Upper lobe of right lung (tissue), 1 donor: Measurements from ENCODE around the gene CYSLTR1. TPM values are rescaled to one million over a fixed set of nuclear protein-coding genes. Genes with fewer than 3 reads are reported as not detected.

ENCODE experiments used
- ATAC-seq: fragments of 200-7000 bp; cut with Tn5 transposase; one replicate; pipeline ENCODE4 v1.9.1; 2020; ENCODE audit warnings: mild to moderate bottlenecking, moderate library complexity
- DNase-seq: peaks from one replicate; pipeline ENCODE4 v3.0.0-alpha.2; 2020
- H3K27ac ChIP-seq: fragments of 200-600 bp; one replicate; pipeline ENCODE4 v1.8.0; 2022
- H3K27me3 ChIP-seq: fragments of 200-600 bp; one replicate; pipeline ENCODE4 v1.8.0; 2022; ENCODE audit warnings: mild to moderate bottlenecking
- H3K36me3 ChIP-seq: fragments of 200-600 bp; one replicate; pipeline ENCODE4 v1.8.0; 2022
- H3K4me1 ChIP-seq: fragments of 200-600 bp; one replicate; pipeline ENCODE4 v1.8.0; 2022
- H3K4me3 ChIP-seq: fragments of 200-600 bp; one replicate; pipeline ENCODE4 v1.8.0; 2022; ENCODE audit warnings: mild to moderate bottlenecking
- H3K9me3 ChIP-seq: fragments of 200-600 bp; one replicate; pipeline ENCODE4 v1.8.0; 2022
- CTCF ChIP-seq: fragments of 200-600 bp; IDR thresholded peaks from one replicate; pipeline ENCODE4 v1.8.0; 2022; ENCODE audit warnings: antibody characterized with exemption
- intact Hi-C: fragments of 100-400 bp; cut with DNase I; formaldehyde crosslinking; loops from one replicate; pipeline ENCODE4 v1.11.0; 2022
- long read RNA-seq: library from polyadenylated mRNA; unstranded; transcript quantifications from one replicate; pipeline ENCODE4 v2.0.0, GENCODE V29; 2021
- total RNA-seq: library from RNA; stranded (reverse); fragmentation: NEBNext Ultra II Directional; extraction: Animal tissue kit (Norgen Biotek cat#: 25700); gene quantifications from one replicate; pipeline ENCODE4 v1.2.1, GENCODE V29; 2021
- donor health status: DM: no; HTN: yes; CAD: no; lungs with severe emphysema.

The CYSLTR1 gene
- 8.7 TPM for total RNA-seq
- long read RNA-seq, transcript CYSLTR1-201 (3 exons, 2,576 nt): major isoform, 7 of 11 reads
- long read RNA-seq, partial matches to known transcripts: 1 of 11 reads
- long read RNA-seq, other reads (novel, unspliced or antisense): 2 of 11 reads

- no peaks in the 10 kb centered on the region for H3K9me3 ChIP-seq
- peak; percentile 74 for ATAC-seq
- intact Hi-C loops: no loop called here
- no peaks in the 10 kb centered on the region for H3K4me1 ChIP-seq
- no peaks in the 10 kb centered on the region for H3K27me3 ChIP-seq
- no peak for DNase-seq
- H3K27ac ChIP-seq: peak within 1 kb of the TSS; percentile 58
- peak within 1 kb of the TSS; percentile 46 for H3K4me3 ChIP-seq
- no peak for TF ChIP-seq CTCF
- H3K36me3 ChIP-seq: no peaks in the 10 kb centered on the region
These were observed at the start of gene CYSLTR1 for GRCh38 chrX:78327370-78328086. Gene CYSLTR1 (minus strand): TSS chrX:78327611. CDS start chrX:78273746, 53,865 bp downstream.

GRCh38 chrX:78377186-78377585, 49.8 kb upstream of the CYSLTR1 start:
- ATAC-seq (no peak), DNase-seq (no peak)
- Histone ChIP-seq H3K9me3 (no peaks in the 10 kb centered on the region), H3K36me3 (no peaks in the 10 kb centered on the region), H3K4me1 (no peaks in the 10 kb centered on the region), H3K27me3 (no peaks in the 10 kb centered on the region), H3K4me3 (no peak overlapping the region), H3K27ac (no peak overlapping the region)
- TF ChIP-seq CTCF: no peak
- intact Hi-C loops: no loop called here

- H3K9me3 ChIP-seq: no peaks in the 10 kb centered on the region
- no peak for ATAC-seq
- intact Hi-C loops: no loop called here
These were observed 48.5 kb upstream of the CYSLTR1 start for GRCh38 chrX:78375894-78376293.

GRCh38 chrX:78366576-78366975, 39.2 kb upstream of the CYSLTR1 start:
- H3K4me3 ChIP-seq: no peak overlapping the region
- TF ChIP-seq CTCF: no peak
- H3K27ac ChIP-seq: no peak overlapping the region
- DNase-seq (no peak), ATAC-seq (no peak)
- no peaks in the 10 kb centered on the region for H3K36me3 ChIP-seq
- H3K9me3 ChIP-seq: no peaks in the 10 kb centered on the region
- intact Hi-C loops: no loop called here
- H3K27me3 ChIP-seq: no peaks in the 10 kb centered on the region
- no peaks in the 10 kb centered on the region for H3K4me1 ChIP-seq

More at GRCh38 chrX:78375894-78376293, 48.5 kb upstream of the CYSLTR1 start:
- TF ChIP-seq CTCF: no peak
- H3K4me3 ChIP-seq: no peak overlapping the region
- no peaks in the 10 kb centered on the region for H3K4me1 ChIP-seq
- H3K27me3 ChIP-seq: no peaks in the 10 kb centered on the region
- no peaks in the 10 kb centered on the region for H3K36me3 ChIP-seq
- H3K27ac ChIP-seq: no peak overlapping the region
- DNase-seq: no peak

GRCh38 chrX:78357342-78358055, 30.1 kb upstream of the CYSLTR1 start:
- peak; percentile 58 for ATAC-seq

More at GRCh38 chrX:78357342-78358055, 30.1 kb upstream of the CYSLTR1 start:
- no peaks in the 10 kb centered on the region for H3K36me3 ChIP-seq
- intact Hi-C loops: no loop called here
- DNase-seq: no peak
- no peaks in the 10 kb centered on the region for H3K4me1 ChIP-seq
- H3K9me3 ChIP-seq: no peaks in the 10 kb centered on the region
- no peak overlapping the region for H3K27ac ChIP-seq
- TF ChIP-seq CTCF: no peak
- H3K4me3 ChIP-seq: no peak overlapping the region
- H3K27me3 ChIP-seq: no peaks in the 10 kb centered on the region
